Gastroesophageal sphincter (tissue), 4 donors: ENCODE data around the gene EML1. TPM values are rescaled to one million over a fixed set of nuclear protein-coding genes. Genes with fewer than 3 reads are reported as not detected.

Experiments
- ATAC-seq: fragments of 150-250 bp; one replicate; pipeline ENCODE4 v1.9.1; 2016; ENCODE audit warnings: mild to moderate bottlenecking, moderate library complexity
- H3K27ac ChIP-seq, 4 donors: fragments of 200-600 bp; sonication (generic) in 3 of 4; 1 replicate in 3 of 4; 2 replicates in 1 of 4; pipeline ENCODE4 v1.5.1; 2016 to 2019
- H3K27me3 ChIP-seq: fragments of 200-600 bp; sonication (generic); one replicate; pipeline ENCODE4 v1.5.1; 2019
- H3K36me3 ChIP-seq, 2 donors: fragments of 200-600 bp; sonication (generic); one replicate each; pipeline ENCODE4 v1.5.1; 2019; ENCODE audit warnings: control low read depth in 1 of 2
- H3K4me1 ChIP-seq, 3 donors: fragments of 200-600 bp; sonication (generic); 1 replicate in 2 of 3; 2 replicates in 1 of 3; pipeline ENCODE4 v1.5.1; 2016 to 2019; ENCODE audit warnings: control low read depth in 2 of 3
- H3K4me3 ChIP-seq, 2 donors: fragments of 200-600 bp; sonication (generic); one replicate each; pipeline ENCODE4 v1.5.1; 2019; ENCODE audit warnings: mild to moderate bottlenecking in 1 of 2, moderate library complexity in 1 of 2
- H3K9me3 ChIP-seq, 3 donors: fragments of 200-600 bp; sonication (generic); one replicate each; pipeline ENCODE4 v1.5.1; 2017 to 2019; ENCODE audit warnings: control low read depth in 2 of 3
- CTCF ChIP-seq, 4 experiments: fragments of 200-600 bp in 2 of 4; fragments of 450-650 bp in 2 of 4; sonication (generic) in 1 of 4; IDR thresholded peaks; one replicate each; pipeline ENCODE4 v1.5.1; 2017 to 2019; ENCODE audit warnings: antibody characterized with exemption in 4 of 4, mild to moderate bottlenecking in 2 of 4, moderate library complexity in 2 of 4
- EP300 ChIP-seq: sonication (generic); formaldehyde crosslinking; IDR thresholded peaks from one replicate; pipeline ENCODE4 v1.6.1; 2017; ENCODE audit warnings: antibody characterized with exemption, mild to moderate bottlenecking
- POLR2A ChIP-seq, 2 donors: fragments of 450-650 bp; IDR thresholded peaks; one replicate each; pipeline ENCODE4 v1.6.1; 2017; ENCODE audit warnings: antibody characterized with exemption in 2 of 2, mild to moderate bottlenecking in 2 of 2, moderate library complexity in 1 of 2
- POLR2AphosphoS5 ChIP-seq: sonication (generic); formaldehyde crosslinking; IDR thresholded peaks from one replicate; pipeline ENCODE4 v1.6.1; 2017; ENCODE audit warnings: antibody characterized with exemption
- WGBS, 2 donors: methylation state at CpG; one replicate each; pipeline ENCODE4 v1.1.5; 2018; ENCODE audit warnings: low coverage in 1 of 2; 5-methylcytosine and 5-hydroxymethylcytosine counted together
- total RNA-seq, 4 donors: library from RNA; depleted of rRNA; stranded (reverse); fragments of >200 nt; gene quantifications; one replicate each; pipeline ENCODE4 v1.1.0, GENCODE V29; 2016

The EML1 gene
- total RNA-seq, 4 donors from 2014 or later, result 121 to 206 (median 136) TPM

DNA sequence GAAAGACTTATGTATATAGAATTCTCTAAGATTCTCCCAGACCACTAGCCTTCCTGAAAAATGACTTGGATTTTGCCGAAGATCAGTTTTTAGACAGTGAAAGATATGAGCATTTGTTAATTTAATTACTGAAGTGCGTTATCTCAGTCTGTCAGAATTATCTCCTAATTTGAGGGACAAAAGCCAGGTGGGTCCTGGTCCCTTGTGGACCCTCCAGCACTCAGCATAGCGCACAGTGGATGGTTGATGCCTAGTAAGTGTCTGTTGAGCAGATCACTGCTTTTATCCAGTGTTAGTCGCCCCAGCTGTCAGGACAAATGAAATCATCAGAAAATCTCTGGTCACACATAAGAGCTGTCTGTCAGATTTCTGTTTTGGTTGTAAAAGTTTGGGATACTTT, 80.4 kb downstream of the EML1 start:
- Histone ChIP-seq H3K4me3 (no peak overlapping the region), H3K27ac (no peak overlapping the region), H3K9me3 (no peaks in the 10 kb centered on the region), H3K4me1 (peaks cover 0 to 31% (median 0%) of the 10 kb centered on the region in 3 donors), H3K27me3 (no peaks in the 10 kb centered on the region), H3K36me3 (no peaks in the 10 kb centered on the region)
- no peak for ATAC-seq
- TF ChIP-seq POLR2A (IDR thresholded peaks at IDR 0.05), result no peak
- TF ChIP-seq EP300, result no peak
- no peak for TF ChIP-seq POLR2AphosphoS5
- no peak for TF ChIP-seq CTCF (IDR thresholded peaks at IDR 0.05)
- WGBS, 2 donors, result 92 to 95% methylated on average over 4 of the region's 4 CpGs

GRCh38 chr14:99874306-99874705, 81.1 kb downstream of the EML1 start:
- no peak overlapping the region for H3K27ac ChIP-seq

DNA sequence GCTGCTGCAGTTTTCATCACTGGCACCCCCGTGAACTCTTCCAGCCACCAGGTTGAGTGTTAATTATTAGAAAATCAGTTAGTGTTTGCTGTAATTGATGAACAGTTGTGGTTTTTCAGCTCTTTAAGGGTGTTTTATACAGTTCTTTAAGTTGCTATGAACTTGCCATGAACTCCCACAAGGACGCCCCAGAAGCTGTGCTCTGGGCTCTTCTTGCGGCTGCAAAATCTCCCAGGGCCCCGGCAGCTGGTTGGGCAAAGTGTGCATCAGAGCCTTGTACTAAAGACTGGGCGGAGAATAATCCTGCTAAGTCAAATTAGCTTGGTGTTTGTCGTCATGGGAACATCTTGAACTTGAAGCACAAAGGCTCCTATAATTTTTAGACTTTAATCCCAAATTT, 82.2 kb downstream of the EML1 start:
- H3K4me3 ChIP-seq, result no peak overlapping the region
- H3K9me3 ChIP-seq, result no peaks in the 10 kb centered on the region
- no peak for ATAC-seq
- no peaks in the 10 kb centered on the region for H3K27me3 ChIP-seq
- 68 to 85% methylated on average over 4 to 6 of the region's 6 CpGs for WGBS, 2 donors
- TF ChIP-seq POLR2AphosphoS5, result no peak
- TF ChIP-seq CTCF (IDR thresholded peaks at IDR 0.05), result no peak
- TF ChIP-seq EP300, result no peak
- TF ChIP-seq POLR2A (IDR thresholded peaks at IDR 0.05), result no peak
- H3K4me1 ChIP-seq, result peaks cover 0 to 47% (median 4%) of the 10 kb centered on the region in 3 donors
- no peak overlapping the region for H3K27ac ChIP-seq
- H3K36me3 ChIP-seq, result no peaks in the 10 kb centered on the region

More at GRCh38 chr14:99874306-99874705, 81.1 kb downstream of the EML1 start:
- Histone ChIP-seq H3K27me3 (no peaks in the 10 kb centered on the region), H3K36me3 (no peaks in the 10 kb centered on the region), H3K4me3 (no peak overlapping the region), H3K4me1 (peaks cover 0 to 36% (median 0%) of the 10 kb centered on the region in 3 donors), H3K9me3 (no peaks in the 10 kb centered on the region)
- WGBS, 2 donors, result 63 to 65% methylated on average over 3 to 4 of the region's 4 CpGs
- TF ChIP-seq POLR2AphosphoS5 (no peak), CTCF (IDR thresholded peaks at IDR 0.05) (no peak), POLR2A (IDR thresholded peaks at IDR 0.05) (no peak), EP300 (no peak)
- no peak for ATAC-seq

GRCh38 chr14:99875836-99876235, 82.6 kb downstream of the EML1 start:
- peaks cover 0 to 52% (median 4%) of the 10 kb centered on the region in 3 donors for H3K4me1 ChIP-seq
- no peak overlapping the region for H3K27ac ChIP-seq
- TF ChIP-seq POLR2AphosphoS5 (no peak), EP300 (no peak), POLR2A (IDR thresholded peaks at IDR 0.05) (no peak)
- H3K27me3 ChIP-seq, result no peaks in the 10 kb centered on the region
- no peak overlapping the region for H3K4me3 ChIP-seq
- no peak for ATAC-seq
- H3K9me3 ChIP-seq, result no peaks in the 10 kb centered on the region
- no peaks in the 10 kb centered on the region for H3K36me3 ChIP-seq

GRCh38 chr14:99876406-99876805, 83.2 kb downstream of the EML1 start:
- no peak for TF ChIP-seq CTCF (IDR thresholded peaks at IDR 0.05)
- no peak for TF ChIP-seq EP300
- TF ChIP-seq POLR2A (IDR thresholded peaks at IDR 0.05), result no peak
- TF ChIP-seq POLR2AphosphoS5, result no peak

More at GRCh38 chr14:99876406-99876805, 83.2 kb downstream of the EML1 start:
- Histone ChIP-seq H3K4me1 (peaks cover 0 to 57% (median 4%) of the 10 kb centered on the region in 3 donors), H3K36me3 (no peaks in the 10 kb centered on the region), H3K27ac (no peak overlapping the region), H3K4me3 (no peak overlapping the region), H3K27me3 (no peaks in the 10 kb centered on the region), H3K9me3 (no peaks in the 10 kb centered on the region)
- ATAC-seq, result no peak
- WGBS, 2 donors, result 53 to 66% methylated on average over 3 to 9 of the region's 9 CpGs
